HEK293 (cell line): Measurements from ENCODE around the gene TM9SF3.

Experiments used
- EGR2 ChIP-seq: fragments of 450-650 bp; formaldehyde crosslinking; IDR thresholded peaks from 2 replicates; pipeline ENCODE4 v1.5.1; 2016; ENCODE audit warnings: low read depth, missing biosample characterization, missing genetic modification characterization
- GLIS2 ChIP-seq: fragments of 450-650 bp; formaldehyde crosslinking; IDR thresholded peaks from 2 replicates; pipeline ENCODE4 v1.5.1; 2016; ENCODE audit warnings: missing biosample characterization, missing genetic modification characterization
- IKZF3 ChIP-seq: fragments of 450-650 bp; IDR thresholded peaks from 2 replicates; pipeline ENCODE4 v1.5.0; 2018; ENCODE audit warnings: missing biosample characterization, mild to moderate bottlenecking, missing genetic modification characterization, moderate library complexity
- ZBTB20 ChIP-seq: fragments of 450-650 bp; formaldehyde crosslinking; IDR thresholded peaks from 2 replicates; pipeline ENCODE4 v1.5.1; 2016; ENCODE audit warnings: missing biosample characterization, missing genetic modification characterization
- ZBTB7A ChIP-seq: fragments of 450-650 bp; formaldehyde crosslinking; IDR thresholded peaks from 2 replicates; pipeline ENCODE4 v1.5.1; 2016; ENCODE audit warnings: low read depth, missing biosample characterization, missing genetic modification characterization
- ZBTB8A ChIP-seq: fragments of 450-650 bp; formaldehyde crosslinking; IDR thresholded peaks from 2 replicates; pipeline ENCODE4 v1.5.1; 2016; ENCODE audit warnings: missing biosample characterization, missing genetic modification characterization
- ZFHX2 ChIP-seq: fragments of 450-650 bp; formaldehyde crosslinking; conservative IDR thresholded peaks from 2 replicates; pipeline ENCODE4 v1.5.1; 2016; ENCODE audit warnings: missing biosample characterization, missing genetic modification characterization
- ZIC2 ChIP-seq: fragments of 450-650 bp; formaldehyde crosslinking; IDR thresholded peaks from 2 replicates; pipeline ENCODE4 v1.5.1; 2016; ENCODE audit warnings: missing biosample characterization, missing genetic modification characterization
- ZNF221 ChIP-seq: fragments of 450-650 bp; formaldehyde crosslinking; IDR thresholded peaks from 2 replicates; pipeline ENCODE4 v1.5.1; 2017; ENCODE audit warnings: missing biosample characterization, missing genetic modification characterization, borderline replicate concordance
- ZNF24 ChIP-seq: fragments of 450-650 bp; formaldehyde crosslinking; IDR thresholded peaks from 2 replicates; pipeline ENCODE4 v1.5.1; 2016; ENCODE audit warnings: missing biosample characterization, missing genetic modification characterization
- ZNF544 ChIP-seq: fragments of 450-650 bp; formaldehyde crosslinking; IDR thresholded peaks from 2 replicates; pipeline ENCODE4 v1.5.0; 2017; ENCODE audit warnings: missing biosample characterization, missing genetic modification characterization
- ZNF596 ChIP-seq: fragments of 450-650 bp; IDR thresholded peaks from 2 replicates; pipeline ENCODE4 v1.5.0; 2018; ENCODE audit warnings: missing biosample characterization, mild to moderate bottlenecking, missing genetic modification characterization, moderate library complexity
- ZNF76 ChIP-seq: fragments of 450-650 bp; formaldehyde crosslinking; IDR thresholded peaks from 2 replicates; pipeline ENCODE4; 2016; ENCODE audit warnings: low read depth, missing biosample characterization, missing genetic modification characterization, borderline replicate concordance
- ZXDB ChIP-seq: fragments of 450-650 bp; formaldehyde crosslinking; IDR thresholded peaks from 2 replicates; pipeline ENCODE4 v1.5.1; 2016; ENCODE audit warnings: missing biosample characterization, missing genetic modification characterization
- TF ChIP-seq, protein P1 (sequence below): fragments of 450-650 bp; formaldehyde crosslinking; IDR thresholded peaks from 2 replicates; pipeline ENCODE4 v1.5.1; 2016; ENCODE audit warnings: missing biosample characterization, missing genetic modification characterization
- TF ChIP-seq, protein P2 (sequence below): fragments of 450-650 bp; formaldehyde crosslinking; IDR thresholded peaks from 2 replicates; pipeline ENCODE4 v1.5.1; 2016; ENCODE audit warnings: missing biosample characterization, missing genetic modification characterization
- TF ChIP-seq, protein P3 (sequence below): sonication (generic); formaldehyde crosslinking; IDR thresholded peaks from 2 replicates; pipeline ENCODE4 v1.8.1; 2022; ENCODE audit warnings: mild to moderate bottlenecking, moderate library complexity, missing genetic modification reagents
- TF ChIP-seq, protein P4 (sequence below): fragments of 450-650 bp; formaldehyde crosslinking; IDR thresholded peaks from 2 replicates; pipeline ENCODE4 v1.5.1; 2017; ENCODE audit warnings: missing biosample characterization, mild to moderate bottlenecking, missing genetic modification characterization, moderate library complexity
- TF ChIP-seq, protein P5 (sequence below): fragments of 450-650 bp; IDR thresholded peaks from 2 replicates; pipeline ENCODE4 v1.5.1; 2018; ENCODE audit warnings: missing biosample characterization, missing genetic modification characterization
- TF ChIP-seq, protein P6 (sequence below): fragments of 450-650 bp; formaldehyde crosslinking; IDR thresholded peaks from 2 replicates; pipeline ENCODE4 v1.5.1; 2016; ENCODE audit warnings: missing biosample characterization, missing genetic modification characterization
- TF ChIP-seq, protein P7 (sequence below): fragments of 450-650 bp; formaldehyde crosslinking; IDR thresholded peaks from 2 replicates; pipeline ENCODE4 v1.5.1; 2016; ENCODE audit warnings: missing biosample characterization, missing genetic modification characterization, low read depth

TM9SF3 gene

DNA sequence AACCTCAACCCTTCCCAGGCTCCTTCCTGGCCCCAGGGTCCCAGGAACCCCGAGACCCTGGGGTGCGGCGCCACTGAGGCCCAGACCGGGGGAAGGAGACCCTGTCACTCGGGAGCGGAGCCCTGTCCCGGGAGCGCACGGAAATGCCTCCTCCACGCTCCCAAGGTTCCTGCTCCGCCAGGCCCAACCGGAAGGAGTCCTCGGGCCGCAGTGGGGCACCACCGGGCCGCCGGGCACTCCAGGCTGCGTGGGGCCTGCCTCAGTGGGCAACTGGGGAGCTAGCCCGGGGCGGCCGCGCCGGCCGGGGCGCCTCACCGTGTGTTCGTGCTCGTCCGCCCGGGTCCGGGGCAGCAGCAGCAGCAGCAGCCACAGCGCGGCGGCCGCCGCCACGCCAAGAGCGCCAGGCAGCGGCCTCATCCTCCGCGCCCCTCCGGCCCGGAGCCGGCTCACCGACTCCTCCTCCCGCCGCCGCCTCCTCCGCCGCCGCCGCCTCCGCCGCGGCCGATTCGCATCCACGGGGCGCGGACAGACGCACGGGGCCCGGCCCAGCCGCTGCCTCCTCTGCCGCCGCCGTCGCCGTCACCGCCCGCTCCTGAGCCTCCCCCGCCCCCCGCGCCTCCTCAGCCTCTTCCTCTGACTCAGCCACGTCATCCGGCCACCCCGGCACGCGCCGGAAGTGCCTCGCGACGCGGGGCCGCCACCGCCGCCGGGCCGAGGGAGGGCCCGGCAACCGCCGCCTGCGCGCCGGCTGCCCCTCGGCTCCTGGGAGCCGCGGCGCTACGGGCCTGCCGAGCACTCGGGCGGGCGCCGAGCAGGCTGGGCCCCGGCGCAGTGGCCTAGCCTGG, at the start of gene TM9SF3 (continued):
- TF ChIP-seq, protein P1, sequence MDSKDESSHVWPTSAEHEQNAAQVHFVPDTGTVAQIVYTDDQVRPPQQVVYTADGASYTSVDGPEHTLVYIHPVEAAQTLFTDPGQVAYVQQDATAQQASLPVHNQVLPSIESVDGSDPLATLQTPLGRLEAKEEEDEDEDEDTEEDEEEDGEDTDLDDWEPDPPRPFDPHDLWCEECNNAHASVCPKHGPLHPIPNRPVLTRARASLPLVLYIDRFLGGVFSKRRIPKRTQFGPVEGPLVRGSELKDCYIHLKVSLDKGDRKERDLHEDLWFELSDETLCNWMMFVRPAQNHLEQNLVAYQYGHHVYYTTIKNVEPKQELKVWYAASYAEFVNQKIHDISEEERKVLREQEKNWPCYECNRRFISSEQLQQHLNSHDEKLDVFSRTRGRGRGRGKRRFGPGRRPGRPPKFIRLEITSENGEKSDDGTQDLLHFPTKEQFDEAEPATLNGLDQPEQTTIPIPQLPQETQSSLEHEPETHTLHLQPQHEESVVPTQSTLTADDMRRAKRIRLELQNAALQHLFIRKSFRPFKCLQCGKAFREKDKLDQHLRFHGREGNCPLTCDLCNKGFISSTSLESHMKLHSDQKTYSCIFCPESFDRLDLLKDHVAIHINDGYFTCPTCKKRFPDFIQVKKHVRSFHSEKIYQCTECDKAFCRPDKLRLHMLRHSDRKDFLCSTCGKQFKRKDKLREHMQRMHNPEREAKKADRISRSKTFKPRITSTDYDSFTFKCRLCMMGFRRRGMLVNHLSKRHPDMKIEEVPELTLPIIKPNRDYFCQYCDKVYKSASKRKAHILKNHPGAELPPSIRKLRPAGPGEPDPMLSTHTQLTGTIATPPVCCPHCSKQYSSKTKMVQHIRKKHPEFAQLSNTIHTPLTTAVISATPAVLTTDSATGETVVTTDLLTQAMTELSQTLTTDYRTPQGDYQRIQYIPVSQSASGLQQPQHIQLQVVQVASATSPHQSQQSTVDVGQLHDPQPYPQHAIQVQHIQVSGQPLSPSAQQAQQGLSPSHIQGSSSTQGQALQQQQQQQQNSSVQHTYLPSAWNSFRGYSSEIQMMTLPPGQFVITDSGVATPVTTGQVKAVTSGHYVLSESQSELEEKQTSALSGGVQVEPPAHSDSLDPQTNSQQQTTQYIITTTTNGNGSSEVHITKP (tag by site-specific recombination), result 0 out of 2 replicates have a peak, but pooled peaks have one; percentile 6
- TF ChIP-seq IKZF3 (tag by site-specific recombination) (peak; percentile 85), ZNF221 (tag by site-specific recombination) (no peak), ZNF596 (peak; percentile 6; the same call in 1 of the 2 replicates), ZXDB (peak; percentile 50; the same call in 1 of the 2 replicates), ZBTB20 (peak; percentile 94), GLIS2 (tag by site-specific recombination) (peak; percentile 75), ZBTB8A (tag by site-specific recombination) (0 out of 2 replicates have a peak, but pooled peaks have one; percentile 76), ZNF544 (tag by site-specific recombination) (no peak), ZNF24 (no peak), ZFHX2 (tag by site-specific recombination) (peak; percentile 65), ZBTB7A (tag by site-specific recombination) (0 out of 2 replicates have a peak, but pooled peaks have one; percentile 11), ZNF76 (tag by site-specific recombination) (peak; percentile 94), ZIC2 (tag by site-specific recombination) (0 out of 2 replicates have a peak, but pooled peaks have one; percentile 26), EGR2 (peak; percentile 21; the same call in 1 of the 2 replicates)
- TF ChIP-seq, protein P2, sequence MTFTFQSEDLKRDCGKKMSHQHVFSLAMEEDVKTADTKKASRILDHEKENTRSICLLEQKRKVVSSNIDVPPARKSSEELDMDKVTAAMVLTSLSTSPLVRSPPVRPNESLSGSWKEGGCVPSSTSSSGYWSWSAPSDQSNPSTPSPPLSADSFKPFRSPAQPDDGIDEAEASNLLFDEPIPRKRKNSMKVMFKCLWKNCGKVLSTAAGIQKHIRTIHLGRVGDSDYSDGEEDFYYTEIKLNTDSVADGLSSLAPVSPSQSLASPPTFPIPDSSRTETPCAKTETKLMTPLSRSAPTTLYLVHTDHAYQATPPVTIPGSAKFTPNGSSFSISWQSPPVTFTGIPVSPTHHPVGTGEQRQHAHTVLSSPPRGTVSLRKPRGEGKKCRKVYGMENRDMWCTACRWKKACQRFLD (tag by site-specific recombination), result no peak
- TF ChIP-seq, protein P3, sequence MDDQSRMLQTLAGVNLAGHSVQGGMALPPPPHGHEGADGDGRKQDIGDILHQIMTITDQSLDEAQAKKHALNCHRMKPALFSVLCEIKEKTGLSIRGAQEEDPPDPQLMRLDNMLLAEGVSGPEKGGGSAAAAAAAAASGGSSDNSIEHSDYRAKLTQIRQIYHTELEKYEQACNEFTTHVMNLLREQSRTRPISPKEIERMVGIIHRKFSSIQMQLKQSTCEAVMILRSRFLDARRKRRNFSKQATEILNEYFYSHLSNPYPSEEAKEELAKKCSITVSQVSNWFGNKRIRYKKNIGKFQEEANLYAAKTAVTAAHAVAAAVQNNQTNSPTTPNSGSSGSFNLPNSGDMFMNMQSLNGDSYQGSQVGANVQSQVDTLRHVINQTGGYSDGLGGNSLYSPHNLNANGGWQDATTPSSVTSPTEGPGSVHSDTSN (CRISPR knock-in tag), result 0 out of 2 replicates have a peak, but pooled peaks have one; percentile 40
- TF ChIP-seq, protein P4, sequence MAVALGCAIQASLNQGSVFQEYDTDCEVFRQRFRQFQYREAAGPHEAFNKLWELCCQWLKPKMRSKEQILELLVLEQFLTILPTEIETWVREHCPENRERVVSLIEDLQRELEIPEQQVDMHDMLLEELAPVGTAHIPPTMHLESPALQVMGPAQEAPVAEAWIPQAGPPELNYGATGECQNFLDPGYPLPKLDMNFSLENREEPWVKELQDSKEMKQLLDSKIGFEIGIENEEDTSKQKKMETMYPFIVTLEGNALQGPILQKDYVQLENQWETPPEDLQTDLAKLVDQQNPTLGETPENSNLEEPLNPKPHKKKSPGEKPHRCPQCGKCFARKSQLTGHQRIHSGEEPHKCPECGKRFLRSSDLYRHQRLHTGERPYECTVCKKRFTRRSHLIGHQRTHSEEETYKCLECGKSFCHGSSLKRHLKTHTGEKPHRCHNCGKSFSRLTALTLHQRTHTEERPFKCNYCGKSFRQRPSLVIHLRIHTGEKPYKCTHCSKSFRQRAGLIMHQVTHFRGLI, result peak; percentile 39; the same call in 1 of the 2 replicates
- TF ChIP-seq, protein P5, sequence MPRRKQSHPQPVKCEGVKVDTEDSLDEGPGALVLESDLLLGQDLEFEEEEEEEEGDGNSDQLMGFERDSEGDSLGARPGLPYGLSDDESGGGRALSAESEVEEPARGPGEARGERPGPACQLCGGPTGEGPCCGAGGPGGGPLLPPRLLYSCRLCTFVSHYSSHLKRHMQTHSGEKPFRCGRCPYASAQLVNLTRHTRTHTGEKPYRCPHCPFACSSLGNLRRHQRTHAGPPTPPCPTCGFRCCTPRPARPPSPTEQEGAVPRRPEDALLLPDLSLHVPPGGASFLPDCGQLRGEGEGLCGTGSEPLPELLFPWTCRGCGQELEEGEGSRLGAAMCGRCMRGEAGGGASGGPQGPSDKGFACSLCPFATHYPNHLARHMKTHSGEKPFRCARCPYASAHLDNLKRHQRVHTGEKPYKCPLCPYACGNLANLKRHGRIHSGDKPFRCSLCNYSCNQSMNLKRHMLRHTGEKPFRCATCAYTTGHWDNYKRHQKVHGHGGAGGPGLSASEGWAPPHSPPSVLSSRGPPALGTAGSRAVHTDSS (tag by site-specific recombination), result peak; percentile 94
- TF ChIP-seq, protein P6, sequence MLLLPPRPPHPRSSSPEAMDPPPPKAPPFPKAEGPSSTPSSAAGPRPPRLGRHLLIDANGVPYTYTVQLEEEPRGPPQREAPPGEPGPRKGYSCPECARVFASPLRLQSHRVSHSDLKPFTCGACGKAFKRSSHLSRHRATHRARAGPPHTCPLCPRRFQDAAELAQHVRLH (tag by site-specific recombination), result peak; percentile 41; the same call in 1 of the 2 replicates
- TF ChIP-seq, protein P7, sequence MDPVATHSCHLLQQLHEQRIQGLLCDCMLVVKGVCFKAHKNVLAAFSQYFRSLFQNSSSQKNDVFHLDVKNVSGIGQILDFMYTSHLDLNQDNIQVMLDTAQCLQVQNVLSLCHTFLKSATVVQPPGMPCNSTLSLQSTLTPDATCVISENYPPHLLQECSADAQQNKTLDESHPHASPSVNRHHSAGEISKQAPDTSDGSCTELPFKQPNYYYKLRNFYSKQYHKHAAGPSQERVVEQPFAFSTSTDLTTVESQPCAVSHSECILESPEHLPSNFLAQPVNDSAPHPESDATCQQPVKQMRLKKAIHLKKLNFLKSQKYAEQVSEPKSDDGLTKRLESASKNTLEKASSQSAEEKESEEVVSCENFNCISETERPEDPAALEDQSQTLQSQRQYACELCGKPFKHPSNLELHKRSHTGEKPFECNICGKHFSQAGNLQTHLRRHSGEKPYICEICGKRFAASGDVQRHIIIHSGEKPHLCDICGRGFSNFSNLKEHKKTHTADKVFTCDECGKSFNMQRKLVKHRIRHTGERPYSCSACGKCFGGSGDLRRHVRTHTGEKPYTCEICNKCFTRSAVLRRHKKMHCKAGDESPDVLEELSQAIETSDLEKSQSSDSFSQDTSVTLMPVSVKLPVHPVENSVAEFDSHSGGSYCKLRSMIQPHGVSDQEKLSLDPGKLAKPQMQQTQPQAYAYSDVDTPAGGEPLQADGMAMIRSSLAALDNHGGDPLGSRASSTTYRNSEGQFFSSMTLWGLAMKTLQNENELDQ (tag by site-specific recombination), result no peak
- TF ChIP-seq, all 188 proteins: peak for 34
